Loucy (cell line): ENCODE data around the gene MYH10.

ENCODE experiments used
- H2AFZ ChIP-seq: fragments of 200-600 bp; sonication (generic); 2 replicates; pipeline ENCODE4 v1.6.0; 2016; ENCODE audit warnings: antibody characterized with exemption, mild to moderate bottlenecking, low read length, moderate library complexity
- H3F3A ChIP-seq: fragments of 200-600 bp; 2 replicates; pipeline ENCODE4 v1.6.0; 2016; ENCODE audit warnings: antibody characterized with exemption, low read depth, mild to moderate bottlenecking
- H3K27me3 ChIP-seq: fragments of 200-600 bp; sonication (generic); 2 replicates; pipeline ENCODE4 v1.6.1; 2014; ENCODE audit warnings: low read length, mild to moderate bottlenecking; ENCODE audit not compliant: insufficient read depth, poor library complexity, severe bottlenecking
- H3K36me3 ChIP-seq: fragments of 200-600 bp; sonication (generic); 2 replicates; pipeline ENCODE4 v1.6.1; 2016; ENCODE audit warnings: low read length; ENCODE audit not compliant: insufficient read depth
- H3K4me1 ChIP-seq: fragments of 200-600 bp; sonication (generic); 2 replicates; pipeline ENCODE4 v1.5.1; 2014; ENCODE audit warnings: low read length, mild to moderate bottlenecking; ENCODE audit not compliant: insufficient read depth, poor library complexity, severe bottlenecking
- H3K4me2 ChIP-seq: fragments of 200-600 bp; sonication (generic); 2 replicates; pipeline ENCODE4 v1.6.0; 2014; ENCODE audit warnings: antibody characterized with exemption, low read length, low read depth, mild to moderate bottlenecking; ENCODE audit not compliant: poor library complexity, severe bottlenecking
- H3K4me3 ChIP-seq: fragments of 200-600 bp; sonication (generic); 2 replicates; pipeline ENCODE4 v1.5.1; 2014; ENCODE audit warnings: low read length, mild to moderate bottlenecking, mixed read lengths; ENCODE audit not compliant: poor library complexity, severe bottlenecking
- H3K79me2 ChIP-seq: fragments of 200-600 bp; sonication (generic); 2 replicates; pipeline ENCODE4 v1.6.1; 2014; ENCODE audit warnings: low read length; ENCODE audit not compliant: insufficient read depth
- H3K9ac ChIP-seq: fragments of 200-600 bp; sonication (generic); 2 replicates; pipeline ENCODE4 v1.6.0; 2014; ENCODE audit warnings: mild to moderate bottlenecking, low read depth, low read length, moderate library complexity; ENCODE audit not compliant: poor library complexity, severe bottlenecking
- H3K9me2 ChIP-seq: fragments of 200-600 bp; sonication (generic); replicated peaks from 2 replicates; pipeline ENCODE4 v1.6.1; 2016; ENCODE audit warnings: low read depth, low read length, mixed read lengths
- H3K9me3 ChIP-seq: fragments of 200-600 bp; sonication (generic); 2 replicates; pipeline ENCODE4 v1.6.1; 2014; ENCODE audit warnings: mild to moderate bottlenecking, antibody characterized with exemption, low read length, low read depth; ENCODE audit not compliant: insufficient read depth
- H4K20me1 ChIP-seq: fragments of 200-600 bp; sonication (generic); 2 replicates; pipeline ENCODE4 v1.6.0; 2014; ENCODE audit warnings: antibody characterized with exemption, low read length, mild to moderate bottlenecking; ENCODE audit not compliant: insufficient read depth, poor library complexity, severe bottlenecking
- EZH2phosphoT487 ChIP-seq: fragments of 200-600 bp; IDR thresholded peaks from 2 replicates; pipeline ENCODE4 v1.6.1; 2018; ENCODE audit warnings: antibody characterized with exemption, mild to moderate bottlenecking, moderate library complexity, borderline replicate concordance
- TF ChIP-seq, protein P1 (sequence below): fragments of 200-600 bp; sonication (generic); conservative IDR thresholded peaks from 2 replicates; pipeline ENCODE4 v1.5.1; 2014; ENCODE audit warnings: mild to moderate bottlenecking, antibody characterized with exemption, low read length

The MYH10 gene

GRCh38 chr17:8522577-8522976 is 107.9 kb downstream of the MYH10 start:
- no peaks in the 10 kb centered on the region for H4K20me1 ChIP-seq
- no peaks in the 10 kb centered on the region for H3K27me3 ChIP-seq
- H3K9me2 ChIP-seq: no peaks in the 10 kb centered on the region
- H3K9me3 ChIP-seq: no peaks in the 10 kb centered on the region
- no peaks in the 10 kb centered on the region for H3F3A ChIP-seq
- no peak overlapping the region for H3K4me2 ChIP-seq
- no peak overlapping the region for H3K4me3 ChIP-seq
- no peak overlapping the region for H2AFZ ChIP-seq
- peaks cover 62% of the 10 kb centered on the region; the same call in 1 of the 2 replicates for H3K36me3 ChIP-seq
- no peak for TF ChIP-seq EZH2phosphoT487
- TF ChIP-seq, protein P1, sequence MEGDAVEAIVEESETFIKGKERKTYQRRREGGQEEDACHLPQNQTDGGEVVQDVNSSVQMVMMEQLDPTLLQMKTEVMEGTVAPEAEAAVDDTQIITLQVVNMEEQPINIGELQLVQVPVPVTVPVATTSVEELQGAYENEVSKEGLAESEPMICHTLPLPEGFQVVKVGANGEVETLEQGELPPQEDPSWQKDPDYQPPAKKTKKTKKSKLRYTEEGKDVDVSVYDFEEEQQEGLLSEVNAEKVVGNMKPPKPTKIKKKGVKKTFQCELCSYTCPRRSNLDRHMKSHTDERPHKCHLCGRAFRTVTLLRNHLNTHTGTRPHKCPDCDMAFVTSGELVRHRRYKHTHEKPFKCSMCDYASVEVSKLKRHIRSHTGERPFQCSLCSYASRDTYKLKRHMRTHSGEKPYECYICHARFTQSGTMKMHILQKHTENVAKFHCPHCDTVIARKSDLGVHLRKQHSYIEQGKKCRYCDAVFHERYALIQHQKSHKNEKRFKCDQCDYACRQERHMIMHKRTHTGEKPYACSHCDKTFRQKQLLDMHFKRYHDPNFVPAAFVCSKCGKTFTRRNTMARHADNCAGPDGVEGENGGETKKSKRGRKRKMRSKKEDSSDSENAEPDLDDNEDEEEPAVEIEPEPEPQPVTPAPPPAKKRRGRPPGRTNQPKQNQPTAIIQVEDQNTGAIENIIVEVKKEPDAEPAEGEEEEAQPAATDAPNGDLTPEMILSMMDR: no peak
- H3K9ac ChIP-seq: no peak overlapping the region
- H3K79me2 ChIP-seq: no peaks in the 10 kb centered on the region
- no peaks in the 10 kb centered on the region for H3K4me1 ChIP-seq

GRCh38 chr17:8520981-8521380 is 109.5 kb downstream of the MYH10 start:
- no peaks in the 10 kb centered on the region for H3K27me3 ChIP-seq
- no peak for TF ChIP-seq EZH2phosphoT487
- TF ChIP-seq, protein P1: no peak
- no peaks in the 10 kb centered on the region for H4K20me1 ChIP-seq
- peaks cover 66% of the 10 kb centered on the region; the same call in 1 of the 2 replicates for H3K36me3 ChIP-seq
- no peaks in the 10 kb centered on the region for H3K79me2 ChIP-seq
- no peaks in the 10 kb centered on the region for H3K4me1 ChIP-seq
- H3K9me2 ChIP-seq: no peaks in the 10 kb centered on the region
- no peak overlapping the region for H3K9ac ChIP-seq
- no peaks in the 10 kb centered on the region for H3K9me3 ChIP-seq
- no peak overlapping the region for H3K4me2 ChIP-seq
- no peak overlapping the region for H3K4me3 ChIP-seq
- no peaks in the 10 kb centered on the region for H3F3A ChIP-seq
- H2AFZ ChIP-seq: no peak overlapping the region

GRCh38 chr17:8518850-8519249 is 111.7 kb downstream of the MYH10 start:
- H3K36me3 ChIP-seq: peaks cover 78% of the 10 kb centered on the region; the same call in 1 of the 2 replicates
- H3K4me3 ChIP-seq: no peak overlapping the region
- H3F3A ChIP-seq: no peaks in the 10 kb centered on the region
- no peak overlapping the region for H2AFZ ChIP-seq
- TF ChIP-seq, protein P1: no peak
- no peak for TF ChIP-seq EZH2phosphoT487
- no peaks in the 10 kb centered on the region for H3K4me1 ChIP-seq
- no peaks in the 10 kb centered on the region for H3K9me3 ChIP-seq
- H3K9me2 ChIP-seq: no peaks in the 10 kb centered on the region
- no peaks in the 10 kb centered on the region for H3K79me2 ChIP-seq
- no peak overlapping the region for H3K9ac ChIP-seq
- H3K27me3 ChIP-seq: no peaks in the 10 kb centered on the region
- no peaks in the 10 kb centered on the region for H4K20me1 ChIP-seq
- no peak overlapping the region for H3K4me2 ChIP-seq
